OCI-LY7 (cell line): ENCODE results near the gene GGCX. TPM values are rescaled to one million over a fixed set of nuclear protein-coding genes. Genes with fewer than 3 reads are reported as not detected.

Source experiments
- BruUV-seq: library from RNA; stranded (reverse); fragments of 400-500 nt; replicated peaks from 2 replicates; lab custom pipeline; 2021; lab: Mats Ljungman, UMichigan
- CTCF ChIA-PET: fragments of 300-600 bp; sonication (Branson Sonifier 250); formaldehyde crosslinking; loops from one replicate; lab custom pipeline; 2022; ENCODE audit warnings: antibody characterized with exemption; ENCODE audit not compliant: unreplicated experiment; lab: Charles Lee
- POLR2A ChIA-PET: fragments of 300-600 bp; sonication (Branson Sonifier 250); formaldehyde crosslinking; loops from one replicate; lab custom pipeline; 2022; ENCODE audit warnings: antibody characterized with exemption; lab: Charles Lee
- DNase-seq: peaks from one replicate; pipeline ENCODE4 v3.0.0-alpha.2; 2015; ENCODE audit warnings: low spot score
- H2AFZ ChIP-seq: fragments of 200-600 bp; sonication (generic), shearing (Covaris generic); 2 replicates; pipeline ENCODE4 v1.6.1; 2014; ENCODE audit warnings: mild to moderate bottlenecking, antibody characterized with exemption, low read length, moderate library complexity
- H3K27ac ChIP-seq: fragments of 200-600 bp; sonication (generic); 2 replicates; pipeline ENCODE4 v1.5.1; 2014; ENCODE audit warnings: mixed run types, low read depth, mild to moderate bottlenecking, moderate library complexity, low read length, inconsistent platforms; ENCODE audit not compliant: poor library complexity, severe bottlenecking
- H3K36me3 ChIP-seq: fragments of 200-600 bp; sonication (generic); 2 replicates; pipeline ENCODE4 v1.6.1; 2014; ENCODE audit warnings: mild to moderate bottlenecking, antibody characterized with exemption, low read length, moderate library complexity, mixed read lengths; ENCODE audit not compliant: insufficient read depth
- H3K4me1 ChIP-seq: fragments of 200-600 bp; sonication (generic); 2 replicates; pipeline ENCODE4 v1.5.1; 2014; ENCODE audit warnings: mild to moderate bottlenecking, low read length; ENCODE audit not compliant: insufficient read depth, poor library complexity, severe bottlenecking
- H3K4me2 ChIP-seq: fragments of 200-600 bp; sonication (generic); 2 replicates; pipeline ENCODE4 v1.6.1; 2014; ENCODE audit warnings: mild to moderate bottlenecking, low read length
- H3K4me3 ChIP-seq: fragments of 200-600 bp; sonication (generic); 2 replicates; pipeline ENCODE4 v1.5.1; 2014; ENCODE audit warnings: mild to moderate bottlenecking, low read depth, low read length; ENCODE audit not compliant: poor library complexity, severe bottlenecking
- H3K79me2 ChIP-seq: fragments of 200-600 bp; sonication (generic); 2 replicates; pipeline ENCODE4 v1.6.1; 2016; ENCODE audit warnings: low read depth, mild to moderate bottlenecking, low read length, moderate library complexity, mixed read lengths; ENCODE audit not compliant: insufficient read depth
- H3K9me2 ChIP-seq: fragments of 200-600 bp; sonication (generic); 2 replicates; pipeline ENCODE4 v1.6.1; 2016; ENCODE audit warnings: mild to moderate bottlenecking, low read length, mixed read lengths; ENCODE audit not compliant: insufficient read depth
- H3K9me3 ChIP-seq: fragments of 200-600 bp; sonication (generic); 2 replicates; pipeline ENCODE4 v1.6.1; 2014; ENCODE audit warnings: mild to moderate bottlenecking, mixed run types, low read length, mixed read lengths
- H4K20me1 ChIP-seq: fragments of 200-600 bp; sonication (generic); 2 replicates; pipeline ENCODE4 v1.6.1; 2014; ENCODE audit warnings: mild to moderate bottlenecking, antibody characterized with exemption, low read length, moderate library complexity, mixed read lengths; ENCODE audit not compliant: insufficient read depth
- CTCF ChIP-seq: fragments of 200-600 bp; sonication (generic); conservative IDR thresholded peaks from 2 replicates; pipeline ENCODE4 v1.5.1; 2014; ENCODE audit warnings: mild to moderate bottlenecking, antibody characterized with exemption, low read length, moderate library complexity, mixed read lengths
- EZH2phosphoT487 ChIP-seq: fragments of 200-600 bp; sonication (generic); IDR thresholded peaks from 2 replicates; pipeline ENCODE4 v1.6.1; 2018; ENCODE audit warnings: low read depth, borderline replicate concordance, mild to moderate bottlenecking, mixed run types, antibody characterized with exemption, low read length, moderate library complexity, mixed read lengths
- intact Hi-C: fragments of 100-400 bp; cut with micrococcal nuclease; formaldehyde crosslinking; loops from one replicate; pipeline ENCODE4 v1.10.0; 2022; ENCODE audit not compliant: unreplicated experiment
- total RNA-seq, 2 experiments: library from RNA; depleted of rRNA in 1 of 2; stranded (reverse); fragments of >200 nt in 1 of 2; shearing (Covaris generic) in 1 of 2; gene quantifications; 2 replicates each; pipeline ENCODE4 v1.2.3, GENCODE V29; 2014 to 2022

Gene GGCX
- total RNA-seq, 2 experiments from 2014 or later: 32.5 to 33.3 TPM

- DNase-seq: no peak
- no peak overlapping the region for H2AFZ ChIP-seq
- H3K4me2 ChIP-seq: no peak overlapping the region
- ChIA-PET CTCF (interaction anchor here (1.1 kb wide), 1 partner anchor 10 kb away, joined by 3 read pairs; the partner anchor contains the start of gene RNF181), POLR2A (interaction anchor here (1.0 kb wide), 1 partner anchor 8 kb away, joined by 4 read pairs; the partner anchor contains the start of gene VAMP8)
- intact Hi-C loops: no loop called here
- no peaks in the 10 kb centered on the region for H3K9me3 ChIP-seq
- no peak overlapping the region for H3K4me3 ChIP-seq
- TF ChIP-seq CTCF (no peak), EZH2phosphoT487 (no peak)
- no peak overlapping the region for H3K27ac ChIP-seq
- no peaks in the 10 kb centered on the region for H3K79me2 ChIP-seq
- peaks cover 33% of the 10 kb centered on the region for H3K36me3 ChIP-seq
- no peaks in the 10 kb centered on the region for H3K9me2 ChIP-seq
- H3K4me1 ChIP-seq: peaks cover 13% of the 10 kb centered on the region
- no peaks in the 10 kb centered on the region for H4K20me1 ChIP-seq
- BruUV-seq: no TSS peak
Measured at GRCh38 chr2:85585781-85586105, 24.4 kb upstream of the GGCX start.

- POLR2A ChIA-PET: interaction anchor here (1.0 kb wide), 1 partner anchor 8 kb away, joined by 4 read pairs; the partner anchor contains the start of gene VAMP8
- no peak for DNase-seq
- Histone ChIP-seq H3K4me1 (peaks cover 13% of the 10 kb centered on the region), H3K79me2 (peaks cover 3% of the 10 kb centered on the region; the same call in 1 of the 2 replicates), H3K27ac (no peak overlapping the region), H3K9me2 (no peaks in the 10 kb centered on the region), H3K36me3 (peaks cover 38% of the 10 kb centered on the region), H4K20me1 (no peaks in the 10 kb centered on the region), H3K9me3 (no peaks in the 10 kb centered on the region), H3K4me2 (no peak overlapping the region), H3K4me3 (no peak overlapping the region), H2AFZ (no peak overlapping the region)
- CTCF ChIA-PET: interaction anchor here (1.1 kb wide), 1 partner anchor 10 kb away, joined by 3 read pairs; the partner anchor contains the start of gene RNF181
- BruUV-seq: no TSS peak
- TF ChIP-seq CTCF (no peak), EZH2phosphoT487 (no peak)
- intact Hi-C loops: no loop called here
Measured at GRCh38 chr2:85584857-85585780, 23.8 kb upstream of the GGCX start.
